ENCODE results near the gene AGBL1.

AGBL1 gene

GRCh38 chr15:86247249-86247955 lies 167.7 kb downstream of the AGBL1 start:
- no peak for DNase-seq

GRCh38 chr15:86255247-86255646 lies 175.6 kb downstream of the AGBL1 start:
- DNase-seq = no peak

DNA sequence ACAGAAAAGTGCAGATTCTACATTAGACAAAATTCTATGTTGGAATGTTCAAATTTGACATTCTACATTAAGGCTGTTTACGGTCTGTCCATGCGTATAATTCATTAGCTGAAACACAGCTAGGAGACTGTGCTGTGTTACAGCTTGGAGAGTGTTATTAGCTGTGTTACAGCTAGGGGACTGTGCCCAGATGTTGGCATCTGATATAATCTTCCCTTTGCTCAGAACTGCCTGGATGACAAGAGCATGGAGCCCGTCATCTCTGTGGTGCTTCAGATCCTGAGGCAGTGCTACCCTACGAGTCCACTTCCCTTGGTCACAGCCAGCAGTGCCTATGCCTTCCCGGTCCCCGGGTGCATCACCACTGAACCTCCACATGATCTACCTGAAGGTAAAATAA lies 177.0 kb downstream of the AGBL1 start:
- DNase-seq = no peak

- no peak for DNase-seq
Observed at GRCh38 chr15:86259589-86259988, 179.9 kb downstream of the AGBL1 start.

DNA sequence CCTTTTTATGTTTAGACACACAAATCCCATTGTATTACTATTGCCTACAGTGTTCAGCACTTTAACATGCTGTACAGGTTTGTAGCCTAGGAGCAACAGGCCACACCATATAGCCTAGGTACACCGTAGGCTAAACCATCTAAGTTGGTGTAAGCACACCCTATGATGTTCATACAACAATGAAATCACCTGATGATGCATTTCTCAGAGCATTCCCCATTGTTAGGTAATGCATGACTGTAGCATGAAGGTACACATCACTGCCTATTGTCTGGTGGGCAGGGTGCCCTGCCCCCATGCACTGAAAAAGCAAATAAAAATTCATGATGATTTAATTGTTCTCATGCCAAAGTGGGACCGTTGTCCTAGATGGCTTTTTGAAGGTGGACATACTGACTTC lies 183.6 kb downstream of the AGBL1 start:
- DNase-seq = no peak

DNA sequence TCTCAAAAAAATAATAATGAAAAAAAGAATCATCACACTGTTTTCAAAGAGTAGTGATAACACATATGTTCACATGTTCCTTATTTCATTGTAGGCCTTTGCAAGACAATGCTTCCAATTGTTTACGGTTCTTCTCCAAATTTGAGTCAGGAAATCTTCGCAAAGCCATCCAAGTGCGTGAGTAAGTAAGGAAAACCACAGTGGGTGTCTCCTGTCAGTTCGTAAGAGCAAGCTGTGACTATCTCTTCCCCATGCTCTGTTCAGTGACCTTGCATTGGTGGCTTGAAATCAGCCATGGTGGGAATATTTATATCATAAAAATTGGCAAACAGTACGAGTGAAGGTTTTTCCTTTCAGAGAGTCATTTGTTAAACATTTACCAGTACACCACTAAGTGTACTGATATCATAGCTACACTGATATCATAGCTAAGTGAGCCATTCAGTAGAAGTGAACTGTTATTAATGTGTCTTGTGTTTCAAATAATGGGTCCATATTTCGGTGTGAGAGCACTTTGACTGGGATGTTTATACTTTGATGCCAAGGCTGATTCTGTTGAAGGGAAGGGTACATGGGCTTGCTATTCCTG lies 187.3 kb downstream of the AGBL1 start:
- DNase-seq = no peak

DNA sequence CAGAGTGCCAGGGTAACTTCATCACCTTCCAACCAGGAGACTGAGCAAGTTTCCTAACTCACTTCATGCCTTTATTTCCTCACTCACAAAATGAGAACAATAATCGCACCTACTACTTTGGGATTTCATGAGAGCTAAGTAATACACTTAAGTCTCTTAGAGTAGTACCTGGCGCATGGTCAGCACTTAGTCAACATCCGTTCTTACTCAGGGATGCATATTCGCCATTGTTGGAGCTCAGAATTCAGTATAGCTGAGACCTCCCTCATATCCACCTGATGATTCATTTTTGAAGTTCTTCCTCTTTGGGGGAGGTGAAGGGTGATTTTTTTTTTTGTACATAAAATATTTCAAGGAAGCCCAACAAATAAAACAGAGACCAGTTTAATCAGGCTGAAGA lies 188.2 kb downstream of the AGBL1 start:
- no peak for DNase-seq

DNA sequence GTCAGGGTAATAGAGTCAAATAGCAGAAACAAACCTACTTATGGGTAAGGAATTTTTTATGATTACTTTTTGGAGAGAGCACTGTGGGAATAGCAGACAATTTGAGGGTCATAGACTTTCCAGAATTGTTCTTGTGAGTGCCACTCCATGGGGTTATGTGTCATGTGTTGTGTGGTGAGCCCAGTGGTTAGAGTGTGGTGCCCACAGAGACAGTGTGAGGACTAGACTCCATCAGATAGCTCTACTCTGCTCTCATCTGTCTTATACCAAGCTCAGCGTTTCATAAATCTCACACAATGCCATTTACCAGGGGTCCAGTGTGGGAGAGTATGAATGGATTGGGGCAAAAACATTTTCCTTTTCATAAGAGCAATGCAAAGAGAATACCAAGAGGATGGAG lies 188.9 kb downstream of the AGBL1 start:
- DNase-seq = no peak

GRCh38 chr15:86273309-86273708 lies 193.6 kb downstream of the AGBL1 start:
- no peak for DNase-seq

GRCh38 chr15:86275361-86275760 lies 195.7 kb downstream of the AGBL1 start:
- no peak for DNase-seq

DNA sequence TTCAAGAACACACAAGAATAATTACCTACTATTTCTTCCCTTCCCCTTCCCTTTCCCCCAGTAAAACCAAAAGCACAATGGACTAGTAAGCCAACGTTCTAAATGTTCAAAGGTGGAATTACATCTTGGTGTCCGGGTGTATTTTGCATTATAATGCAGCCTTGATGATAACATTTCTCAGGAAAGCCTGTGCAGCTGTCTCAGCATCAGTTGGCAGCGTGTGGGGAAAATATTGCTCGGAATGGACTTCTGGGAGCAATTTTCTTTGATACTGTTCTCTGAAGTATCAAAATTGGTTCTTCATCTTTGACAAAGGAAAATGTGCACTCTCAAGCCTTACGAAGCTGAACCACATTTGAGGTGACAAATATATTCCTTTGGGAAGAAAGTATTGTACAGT lies 198.9 kb downstream of the AGBL1 start:
- no peak for DNase-seq

DNA sequence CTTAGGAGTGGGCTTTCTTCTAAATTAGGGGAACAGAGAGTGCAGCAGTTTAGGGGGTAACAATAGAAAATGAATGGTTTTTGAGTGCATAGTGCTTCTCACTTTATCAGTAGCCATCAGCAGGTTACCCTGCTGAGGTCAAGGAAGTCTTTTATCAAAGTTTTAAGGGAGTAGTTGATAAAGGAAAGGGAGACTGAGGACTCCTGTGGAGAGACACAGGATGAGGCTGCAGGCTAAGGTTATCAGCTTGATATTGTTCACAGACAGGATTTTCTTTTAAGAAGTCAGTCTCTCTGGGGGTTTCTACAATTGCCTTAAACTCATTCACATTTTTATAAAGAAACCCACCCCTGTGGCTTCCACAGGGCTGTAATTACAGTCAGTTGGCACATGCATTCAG lies 205.0 kb downstream of the AGBL1 start:
- DNase-seq = no peak

DNA sequence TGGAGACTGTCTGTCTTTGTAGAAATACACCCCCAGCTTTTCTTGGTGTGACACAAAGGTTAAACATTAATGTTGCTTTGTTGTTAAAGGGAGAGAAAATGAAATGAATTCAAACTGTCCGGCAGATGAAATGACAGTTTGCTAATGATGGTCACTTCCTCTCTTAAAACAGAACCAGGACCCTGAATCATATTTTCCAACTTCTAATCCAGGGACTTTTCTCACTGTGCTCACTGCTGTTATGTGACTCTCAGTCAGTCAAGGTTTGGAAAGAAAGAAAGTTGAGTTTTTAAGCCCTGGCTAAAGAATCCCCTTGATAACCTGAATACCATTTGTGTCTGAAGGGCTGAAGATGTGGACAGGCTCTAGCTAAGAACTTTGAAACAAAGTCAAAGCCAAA lies 215.8 kb downstream of the AGBL1 start:
- no peak for DNase-seq

GRCh38 chr15:86296769-86297168 lies 217.1 kb downstream of the AGBL1 start:
- no peak for DNase-seq

- no peak for DNase-seq
Observed at GRCh38 chr15:86300390-86301125, 220.9 kb downstream of the AGBL1 start.

GRCh38 chr15:86311568-86312280 lies 232.1 kb downstream of the AGBL1 start:
- no peak for DNase-seq

- no peak for DNase-seq
Observed at GRCh38 chr15:86312486-86312885, 232.8 kb downstream of the AGBL1 start.

GRCh38 chr15:86316216-86316615 lies 236.5 kb downstream of the AGBL1 start:
- DNase-seq = no peak

DNA sequence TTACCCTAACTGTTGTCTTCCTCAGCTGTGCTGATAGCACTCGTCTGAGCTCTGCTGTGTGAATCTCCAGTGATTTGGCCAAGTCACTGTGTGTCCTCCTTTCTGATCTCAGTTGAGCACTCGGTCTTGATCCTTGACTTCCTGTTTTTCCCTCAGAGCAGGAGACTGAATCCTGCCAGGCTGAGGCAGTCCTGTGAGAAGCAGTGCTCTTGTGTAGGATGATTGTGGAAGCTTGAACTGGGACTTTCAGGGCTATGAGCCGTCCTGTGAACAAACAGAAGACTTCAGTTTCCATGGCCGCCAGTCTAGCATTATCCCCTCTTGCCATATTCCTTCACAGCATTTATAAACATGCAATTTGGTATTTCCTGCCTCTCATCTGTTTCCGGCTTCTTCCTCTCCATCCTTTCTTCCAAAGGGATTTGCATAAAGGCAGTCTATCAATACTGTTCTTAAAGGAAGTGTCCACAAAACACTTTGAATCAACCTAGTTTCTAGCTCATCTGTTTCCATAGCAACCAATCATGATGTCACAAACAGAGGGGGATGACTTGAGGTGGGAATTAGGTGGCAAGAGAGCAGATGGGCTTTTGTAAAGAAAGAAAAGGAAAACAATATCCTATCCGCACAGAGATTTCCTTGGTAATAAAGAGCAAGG lies 237.2 kb downstream of the AGBL1 start:
- no peak for DNase-seq

GRCh38 chr15:86317384-86317740 lies 237.7 kb downstream of the AGBL1 start:
- no peak for DNase-seq

DNA sequence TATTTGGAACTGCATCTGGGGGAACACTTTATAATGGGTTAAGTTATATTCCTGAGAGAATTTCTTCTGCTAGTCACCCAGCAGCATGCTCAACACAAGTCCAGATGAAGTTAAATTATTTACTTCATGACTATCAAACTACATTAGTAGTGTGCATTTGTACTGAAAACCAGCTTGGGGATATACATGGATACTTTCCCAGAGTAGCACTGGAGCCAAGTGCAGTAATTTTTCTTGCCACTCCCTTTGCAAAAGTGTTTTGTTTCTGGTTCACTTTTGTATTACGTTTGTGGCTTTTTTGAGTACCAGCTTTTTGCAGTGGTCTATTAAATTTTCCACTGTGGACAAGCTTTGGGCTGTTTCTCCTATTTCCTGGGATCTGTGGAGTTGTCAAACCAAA lies 243.0 kb downstream of the AGBL1 start:
- DNase-seq = no peak

GRCh38 chr15:86327230-86327865 lies 247.7 kb downstream of the AGBL1 start:
- DNase-seq = no peak

DNA sequence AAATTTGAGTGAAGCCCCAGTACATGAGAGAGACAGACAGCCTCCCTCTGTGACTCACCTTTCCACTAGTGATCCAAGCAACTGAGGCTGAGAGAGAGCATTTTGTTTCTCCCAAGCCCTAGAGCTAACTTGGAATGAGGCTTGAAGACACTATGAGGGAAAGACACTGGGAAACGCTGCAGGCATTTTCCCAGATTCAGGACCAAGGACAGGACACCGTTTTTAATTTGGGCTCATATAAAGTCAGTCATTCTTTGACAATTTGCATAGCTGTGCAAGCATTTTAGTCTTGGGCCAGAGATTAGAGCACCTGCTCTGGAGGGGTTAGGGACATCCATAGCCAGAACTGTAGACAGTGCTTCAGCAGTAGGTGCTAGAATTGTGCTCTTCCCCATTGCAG lies 249.0 kb downstream of the AGBL1 start:
- no peak for DNase-seq

All from hematopoietic multipotent progenitor cell treated with erythropoietin and hydrocortisone succinate and interleukin-3 and kit ligand, for 6 days (in vitro differentiated cells).